GM12874 (cell line): ENCODE results near the gene HLF.

ENCODE experiments used
- TF ChIP-seq, protein P1 (sequence below): IDR thresholded peaks from 2 replicates; pipeline ENCODE4 v1.5.1; 2011; ENCODE audit warnings: low read depth, mild to moderate bottlenecking, control low read depth, low read length, moderate library complexity; ENCODE audit not compliant: insufficient read depth

HLF gene

GRCh38 chr17:55283256-55283965 lies 18.7 kb downstream of the HLF start:
- TF ChIP-seq, protein P1, sequence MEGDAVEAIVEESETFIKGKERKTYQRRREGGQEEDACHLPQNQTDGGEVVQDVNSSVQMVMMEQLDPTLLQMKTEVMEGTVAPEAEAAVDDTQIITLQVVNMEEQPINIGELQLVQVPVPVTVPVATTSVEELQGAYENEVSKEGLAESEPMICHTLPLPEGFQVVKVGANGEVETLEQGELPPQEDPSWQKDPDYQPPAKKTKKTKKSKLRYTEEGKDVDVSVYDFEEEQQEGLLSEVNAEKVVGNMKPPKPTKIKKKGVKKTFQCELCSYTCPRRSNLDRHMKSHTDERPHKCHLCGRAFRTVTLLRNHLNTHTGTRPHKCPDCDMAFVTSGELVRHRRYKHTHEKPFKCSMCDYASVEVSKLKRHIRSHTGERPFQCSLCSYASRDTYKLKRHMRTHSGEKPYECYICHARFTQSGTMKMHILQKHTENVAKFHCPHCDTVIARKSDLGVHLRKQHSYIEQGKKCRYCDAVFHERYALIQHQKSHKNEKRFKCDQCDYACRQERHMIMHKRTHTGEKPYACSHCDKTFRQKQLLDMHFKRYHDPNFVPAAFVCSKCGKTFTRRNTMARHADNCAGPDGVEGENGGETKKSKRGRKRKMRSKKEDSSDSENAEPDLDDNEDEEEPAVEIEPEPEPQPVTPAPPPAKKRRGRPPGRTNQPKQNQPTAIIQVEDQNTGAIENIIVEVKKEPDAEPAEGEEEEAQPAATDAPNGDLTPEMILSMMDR, result no peak

GRCh38 chr17:55284001-55284884 lies 19.5 kb downstream of the HLF start:
- TF ChIP-seq, protein P1, result no peak

GRCh38 chr17:55284944-55285339 lies 20.2 kb downstream of the HLF start:
- TF ChIP-seq, protein P1, result no peak

GRCh38 chr17:55285340-55286301 lies 20.9 kb downstream of the HLF start:
- TF ChIP-seq, protein P1, result no peak

DNA sequence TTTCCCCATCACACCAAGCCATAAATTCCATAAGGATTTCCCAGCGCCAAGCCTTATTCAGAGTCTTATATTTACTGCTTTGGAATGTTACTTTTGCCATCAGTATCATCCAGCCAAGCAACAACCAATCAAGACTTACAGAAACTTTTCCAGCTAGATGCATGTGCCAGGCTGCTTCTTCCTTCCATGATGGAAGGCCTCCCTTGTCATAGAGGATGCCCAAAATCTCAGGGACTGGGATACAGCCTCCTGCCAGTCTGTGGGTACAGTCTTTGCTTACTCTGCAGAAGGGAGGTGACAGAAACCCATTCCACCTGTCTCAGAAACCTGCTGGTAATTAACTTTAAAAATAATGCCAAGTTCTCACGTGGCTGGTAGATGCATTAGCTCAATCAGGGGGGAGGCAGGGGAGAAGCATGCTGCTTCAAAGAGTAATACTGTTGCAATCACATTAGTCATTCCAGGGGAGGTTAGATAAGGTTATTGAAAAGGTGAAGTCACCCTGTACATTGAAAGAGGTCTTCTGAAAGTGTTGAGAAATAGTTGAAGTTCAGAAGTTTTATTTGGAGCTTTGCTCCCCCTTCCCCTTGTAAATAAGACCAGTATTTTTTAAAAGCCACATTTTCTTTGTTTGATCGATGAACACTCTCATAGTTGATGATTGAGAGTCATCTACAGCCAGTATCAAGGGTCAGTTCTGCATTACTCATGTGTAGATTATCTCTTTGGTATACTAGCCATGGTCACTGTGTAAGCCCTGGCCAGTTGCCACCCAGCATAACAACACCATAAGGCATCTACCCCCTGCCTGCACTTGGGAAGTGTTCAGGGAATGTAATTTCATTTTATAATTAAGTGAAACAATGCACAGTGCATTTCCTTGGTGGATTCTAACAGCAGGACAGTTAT lies 22.2 kb downstream of the HLF start:
- TF ChIP-seq, protein P1, result no peak

- TF ChIP-seq, protein P1, result no peak
These were observed 23.8 kb downstream of the HLF start for GRCh38 chr17:55288356-55289105.
